T-helper 17 cell (primary cell): ENCODE measurements around the gene PDGFB. TPM values are rescaled to one million over a fixed set of nuclear protein-coding genes. Genes with fewer than 3 reads are reported as not detected.
A peak's percentile ranks its signal among the peaks of the same experiment; 100 is the strongest.

Source experiments
- ATAC-seq: fragments of 150-1000 bp; cut with Tn5 transposase; 2 replicates; pipeline ENCODE4 v1.10.0; 2021; ENCODE audit warnings: mild to moderate bottlenecking, moderate library complexity
- DNase-seq, 3 donors: peaks; one replicate each; pipeline versions ENCODE4 v3.0.0 to v3.0.0-alpha.2; 2020 to 2021
- H3K9me3 ChIP-seq: one replicate; pipeline ENCODE4 v1.7.0; 2013; ENCODE audit warnings: low read length, mild to moderate bottlenecking; ENCODE audit not compliant: control insufficient read depth, poor library complexity, severe bottlenecking
- H3K27ac Mint-ChIP-seq: one replicate; pipeline ENCODE4 v1.8.0; 2022; ENCODE audit warnings: mild to moderate bottlenecking, moderate library complexity, mixed read lengths
- H3K27me3 Mint-ChIP-seq: one replicate; pipeline ENCODE4 v1.8.0; 2022; ENCODE audit warnings: mixed read lengths
- H3K36me3 Mint-ChIP-seq: one replicate; pipeline ENCODE4 v1.8.0; 2022; ENCODE audit warnings: low read depth, mixed read lengths
- H3K4me1 Mint-ChIP-seq: one replicate; pipeline ENCODE4 v1.8.0; 2022; ENCODE audit warnings: mild to moderate bottlenecking, mixed read lengths
- H3K4me3 Mint-ChIP-seq: one replicate; pipeline ENCODE4 v1.8.0; 2022; ENCODE audit warnings: mild to moderate bottlenecking, moderate library complexity, mixed read lengths
- total RNA-seq, 4 donors: library from RNA in 2 of 4; stranded (reverse) in 2 of 4; gene quantifications; one replicate each; pipeline ENCODE4 v1.2.3 and lab custom pipeline; 2022 to 2026

Gene PDGFB
- total RNA-seq, 2 donors from 2014 or later: 2.8 to 4.4 TPM

DNA sequence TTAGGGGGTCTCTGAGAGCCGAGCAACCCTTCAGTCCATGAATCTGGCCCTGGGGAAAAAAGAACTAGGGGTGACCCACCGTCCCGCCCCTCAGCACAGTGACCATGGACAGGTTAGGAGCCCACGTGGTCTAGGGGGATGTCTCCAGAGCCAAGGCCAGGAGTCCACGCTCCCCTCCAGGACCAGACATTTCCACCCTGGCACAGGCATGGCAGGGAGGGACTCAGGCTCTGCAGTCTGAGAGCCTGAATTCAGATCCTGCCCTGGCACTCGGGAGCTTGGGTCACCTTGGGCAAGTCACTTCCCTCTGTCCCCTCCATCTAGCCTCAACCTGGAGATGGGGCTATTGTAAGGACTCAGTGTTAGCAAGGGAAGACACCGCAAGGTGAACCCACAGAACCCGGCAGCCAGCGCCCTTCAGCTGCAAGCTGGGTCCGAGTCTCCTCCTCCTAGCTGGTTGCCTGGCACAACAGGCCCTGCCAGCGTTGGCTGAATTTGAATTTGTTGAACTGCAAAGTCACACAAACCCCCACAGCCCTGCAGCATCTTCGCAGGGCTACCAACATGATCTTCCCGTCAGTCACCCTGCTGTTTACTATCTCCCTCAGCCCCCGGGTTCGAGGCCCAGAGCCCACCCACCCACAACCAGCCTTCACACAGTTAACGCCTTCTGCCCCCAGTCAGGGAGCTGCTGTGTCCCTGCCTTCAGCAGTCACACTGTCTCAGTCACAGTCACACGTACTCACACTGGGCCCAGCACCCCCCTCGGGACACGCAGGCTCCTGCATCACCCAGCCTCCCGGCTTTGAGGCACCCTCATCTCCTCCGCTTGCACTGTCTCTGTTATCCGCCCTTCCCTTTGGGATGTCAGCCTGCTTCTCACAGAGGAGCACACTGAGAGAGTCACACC lies 603 bp upstream of the PDGFB start:
- H3K27ac Mint-ChIP-seq: peak overlapping the region; percentile 32
- H3K4me3 Mint-ChIP-seq: peak overlapping the region; percentile 84
- ATAC-seq (no peak), DNase-seq (no peak)
- no peaks in the 10 kb centered on the region for H3K9me3 ChIP-seq
- H3K4me1 Mint-ChIP-seq: peaks cover 29% of the 10 kb centered on the region
- H3K27me3 Mint-ChIP-seq: peaks cover 7% of the 10 kb centered on the region
- no peaks in the 10 kb centered on the region for H3K36me3 Mint-ChIP-seq

DNA sequence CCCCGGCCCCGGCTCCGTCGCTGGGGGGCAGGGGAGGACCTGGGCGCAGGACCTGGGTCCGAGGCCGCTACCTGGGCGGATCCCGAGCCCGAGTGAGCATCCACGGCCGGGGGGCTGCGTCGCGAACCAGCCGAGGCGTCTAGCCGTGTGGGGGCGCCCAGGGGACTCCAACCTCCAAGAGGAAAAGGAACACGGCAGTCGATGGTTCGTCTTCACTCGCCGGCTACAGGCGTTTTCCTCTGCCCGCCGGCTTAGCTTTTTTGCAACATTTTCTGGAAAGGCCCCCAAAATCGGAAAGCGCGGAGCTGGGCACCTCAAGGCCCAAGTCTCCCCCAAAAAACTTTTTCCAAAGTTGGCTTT lies 666 bp downstream of the PDGFB start:
- no peak overlapping the region for H3K27ac Mint-ChIP-seq
- peaks cover 40% of the 10 kb centered on the region for H3K4me1 Mint-ChIP-seq
- H3K9me3 ChIP-seq: no peaks in the 10 kb centered on the region
- H3K36me3 Mint-ChIP-seq: no peaks in the 10 kb centered on the region
- ATAC-seq (no peak), DNase-seq (no peak)
- peak overlapping the region; percentile 94 for H3K4me3 Mint-ChIP-seq
- H3K27me3 Mint-ChIP-seq: peaks cover 7% of the 10 kb centered on the region

DNA sequence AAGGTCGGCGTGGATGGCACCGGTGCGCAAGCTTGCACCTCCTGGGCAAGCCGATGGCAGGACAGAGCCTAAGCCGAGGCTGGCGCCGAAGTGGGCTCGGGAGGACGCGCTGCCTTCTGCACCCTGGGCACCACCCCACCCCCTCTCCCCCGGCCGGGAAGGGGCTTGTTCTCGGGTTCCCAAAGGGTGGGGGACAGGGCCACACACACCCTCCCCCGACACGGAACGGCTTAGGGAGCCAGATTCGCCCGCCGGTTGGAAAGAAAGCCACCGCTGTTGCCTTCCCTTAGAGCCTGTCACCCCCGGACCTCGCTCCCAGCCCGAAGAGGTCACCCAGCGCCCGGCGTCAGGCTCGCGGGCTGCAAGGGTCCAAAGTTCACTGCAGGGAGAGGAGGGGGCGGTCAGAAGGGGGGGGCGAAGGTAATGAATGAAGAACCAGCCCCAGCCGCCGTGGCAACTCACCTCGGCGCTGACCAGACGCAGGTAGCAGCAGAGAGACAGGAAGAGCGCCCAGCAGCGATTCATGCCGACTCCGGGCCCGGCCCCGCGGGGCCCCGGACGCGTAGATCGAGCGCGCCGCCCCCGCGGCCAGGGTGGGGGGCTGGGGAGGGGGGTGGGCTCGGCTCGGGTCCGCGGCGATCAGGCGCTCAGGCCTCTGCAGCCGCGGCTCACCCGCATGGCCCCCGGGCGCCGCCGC lies 1.2 kb downstream of the PDGFB start:
- peak overlapping the region; percentile 94 for H3K4me3 Mint-ChIP-seq
- no peaks in the 10 kb centered on the region for H3K9me3 ChIP-seq
- ATAC-seq: peak; percentile 2
- H3K4me1 Mint-ChIP-seq: peaks cover 44% of the 10 kb centered on the region
- H3K36me3 Mint-ChIP-seq: no peaks in the 10 kb centered on the region
- peaks cover 7% of the 10 kb centered on the region for H3K27me3 Mint-ChIP-seq
- no peak for DNase-seq
- peak overlapping the region; percentile 79 for H3K27ac Mint-ChIP-seq

DNA sequence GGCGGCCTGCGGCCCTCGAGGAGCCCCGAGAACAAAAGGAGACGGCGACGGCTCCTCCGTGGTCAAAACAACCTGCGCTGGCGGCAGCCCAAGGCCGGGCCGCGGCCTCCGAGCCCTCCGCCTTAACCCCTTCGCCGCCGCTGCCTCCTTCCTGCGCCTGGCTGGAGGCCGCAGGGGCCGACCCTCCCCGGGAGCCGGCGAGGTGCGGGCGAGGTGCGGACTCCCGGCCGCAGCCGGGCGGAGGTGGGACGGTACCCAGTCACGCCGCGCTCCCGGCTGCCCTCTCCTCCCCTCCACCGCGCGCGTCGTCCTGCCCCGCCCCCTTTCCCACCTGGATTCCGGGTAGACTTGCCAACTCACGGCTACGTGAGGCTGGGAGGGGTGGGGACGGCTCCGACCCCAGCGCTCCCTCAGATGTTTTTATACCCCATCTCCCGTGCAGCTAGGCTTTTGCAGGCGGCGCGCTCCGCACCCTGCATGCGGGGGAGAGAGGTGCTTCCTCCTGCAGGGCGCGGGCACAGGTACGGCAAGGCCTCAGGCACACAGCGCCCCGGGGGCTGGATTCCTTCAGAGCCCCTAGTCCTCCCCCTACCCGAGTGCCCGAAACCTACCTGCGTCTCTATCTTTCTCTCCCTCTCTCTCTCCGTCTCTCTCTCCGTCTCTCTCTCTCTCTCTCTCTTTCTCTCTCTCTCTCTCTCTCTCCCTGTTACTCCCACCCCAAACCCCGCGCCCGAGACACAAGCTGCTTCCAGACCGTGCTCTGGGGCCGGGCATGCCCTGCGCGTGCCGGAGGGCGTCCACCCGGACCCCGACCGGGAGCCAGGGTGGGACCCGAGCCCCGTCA lies 2.0 kb downstream of the PDGFB start:
- Mint-ChIP-seq H3K4me1 (peaks cover 44% of the 10 kb centered on the region), H3K27ac (peak overlapping the region; percentile 79), H3K27me3 (peaks cover 7% of the 10 kb centered on the region), H3K36me3 (no peaks in the 10 kb centered on the region), H3K4me3 (peak overlapping the region; percentile 94)
- DNase-seq (peak in 2 of 3 donors; percentile 24 to 29), ATAC-seq (peak; percentile 28)
- H3K9me3 ChIP-seq: no peaks in the 10 kb centered on the region

DNA sequence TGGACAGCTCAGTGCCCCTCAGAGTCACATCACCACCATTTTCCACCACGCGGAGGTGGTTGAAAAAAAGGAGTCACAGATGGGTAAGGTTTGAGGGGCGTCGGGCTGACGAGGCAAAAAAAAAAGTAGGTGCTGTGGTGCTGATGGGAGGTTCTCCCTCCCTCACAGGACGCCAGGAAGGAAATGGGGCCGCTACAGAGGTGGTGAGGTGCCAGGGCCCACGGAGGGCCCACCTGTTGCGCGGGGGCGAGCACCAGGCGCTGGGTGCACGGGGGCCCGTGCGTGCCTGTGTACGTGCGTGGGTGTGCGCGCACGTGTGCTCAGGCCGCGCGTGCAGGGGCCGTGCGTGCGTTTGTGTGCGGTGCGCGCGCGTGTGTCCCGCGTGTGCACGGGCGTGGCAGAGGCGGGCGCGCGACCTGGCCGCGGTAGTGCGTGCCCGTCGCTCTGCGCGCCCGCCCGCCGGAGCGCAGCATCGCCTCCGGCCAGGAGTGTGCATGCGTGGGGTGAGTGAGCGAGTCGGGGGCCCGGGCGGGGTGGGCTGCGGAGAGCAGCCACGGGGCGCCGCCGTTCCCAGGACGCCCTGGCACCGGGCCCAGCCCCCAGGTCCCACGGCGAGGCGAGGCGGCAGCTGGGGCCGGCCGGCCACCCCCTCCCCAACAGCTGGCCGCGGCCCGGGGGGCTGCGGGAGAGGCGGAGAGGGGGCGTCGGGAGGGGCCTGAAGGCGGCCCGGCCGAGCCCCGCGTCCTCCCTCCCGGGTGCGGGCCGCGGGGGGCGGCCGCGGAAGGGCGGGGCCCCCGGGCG lies 2.8 kb downstream of the PDGFB start:
- Mint-ChIP-seq H3K4me1 (peaks cover 52% of the 10 kb centered on the region), H3K27me3 (peaks cover 7% of the 10 kb centered on the region), H3K27ac (peak overlapping the region; percentile 93), H3K4me3 (peak overlapping the region; percentile 96), H3K36me3 (no peaks in the 10 kb centered on the region)
- DNase-seq (peak; percentile 25 to 50 (median 45)), ATAC-seq (peak; percentile 73)
- no peaks in the 10 kb centered on the region for H3K9me3 ChIP-seq

DNA sequence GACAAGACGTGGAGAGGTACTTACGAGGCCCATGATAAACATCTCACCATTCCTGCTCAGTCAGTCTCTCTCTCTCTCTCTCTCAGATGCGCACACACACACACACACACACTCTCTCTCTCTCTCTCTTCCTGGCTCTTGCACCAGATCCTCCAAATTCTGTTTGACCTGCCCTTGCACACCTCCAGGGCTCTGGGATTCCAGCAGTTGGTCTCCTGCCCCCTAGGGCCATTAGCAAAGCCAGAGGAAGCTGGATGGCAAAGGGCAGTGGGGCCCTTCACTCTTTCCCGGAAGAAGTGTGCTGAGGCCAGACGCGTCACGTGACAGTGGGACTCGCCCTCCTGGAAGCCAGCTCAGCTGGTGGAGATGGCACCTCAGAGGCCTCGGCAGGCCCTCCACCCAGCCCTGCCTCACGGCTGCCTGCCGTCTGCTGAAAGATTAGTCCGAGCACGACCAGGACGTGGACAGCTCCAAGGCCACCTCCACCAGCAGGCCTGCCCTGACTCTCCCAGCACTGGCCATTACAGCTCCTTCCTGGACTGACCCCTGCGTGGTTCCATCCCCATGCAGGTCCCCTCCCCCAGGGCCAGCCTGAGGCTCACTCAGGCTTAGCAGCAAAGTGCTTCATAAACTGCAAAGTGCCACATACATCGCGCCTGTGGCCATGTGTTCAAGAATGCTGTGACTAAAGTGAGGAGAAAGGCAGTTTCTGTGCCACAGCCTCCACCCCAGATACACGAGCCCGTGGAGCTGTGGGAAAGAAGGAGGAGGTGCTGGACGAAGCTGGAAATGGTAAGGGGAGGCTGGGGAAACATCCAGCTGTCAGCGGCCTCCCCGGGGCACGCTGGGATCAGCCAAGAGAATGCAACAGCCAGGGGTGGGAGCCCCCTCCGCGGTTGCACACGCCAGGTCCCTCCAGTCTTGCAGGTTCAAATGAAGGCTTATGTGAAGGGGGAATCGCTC lies 3.7 kb downstream of the PDGFB start:
- Mint-ChIP-seq H3K4me1 (peaks cover 58% of the 10 kb centered on the region), H3K27ac (peak overlapping the region; percentile 93)
- ATAC-seq: peak; percentile 24

DNA sequence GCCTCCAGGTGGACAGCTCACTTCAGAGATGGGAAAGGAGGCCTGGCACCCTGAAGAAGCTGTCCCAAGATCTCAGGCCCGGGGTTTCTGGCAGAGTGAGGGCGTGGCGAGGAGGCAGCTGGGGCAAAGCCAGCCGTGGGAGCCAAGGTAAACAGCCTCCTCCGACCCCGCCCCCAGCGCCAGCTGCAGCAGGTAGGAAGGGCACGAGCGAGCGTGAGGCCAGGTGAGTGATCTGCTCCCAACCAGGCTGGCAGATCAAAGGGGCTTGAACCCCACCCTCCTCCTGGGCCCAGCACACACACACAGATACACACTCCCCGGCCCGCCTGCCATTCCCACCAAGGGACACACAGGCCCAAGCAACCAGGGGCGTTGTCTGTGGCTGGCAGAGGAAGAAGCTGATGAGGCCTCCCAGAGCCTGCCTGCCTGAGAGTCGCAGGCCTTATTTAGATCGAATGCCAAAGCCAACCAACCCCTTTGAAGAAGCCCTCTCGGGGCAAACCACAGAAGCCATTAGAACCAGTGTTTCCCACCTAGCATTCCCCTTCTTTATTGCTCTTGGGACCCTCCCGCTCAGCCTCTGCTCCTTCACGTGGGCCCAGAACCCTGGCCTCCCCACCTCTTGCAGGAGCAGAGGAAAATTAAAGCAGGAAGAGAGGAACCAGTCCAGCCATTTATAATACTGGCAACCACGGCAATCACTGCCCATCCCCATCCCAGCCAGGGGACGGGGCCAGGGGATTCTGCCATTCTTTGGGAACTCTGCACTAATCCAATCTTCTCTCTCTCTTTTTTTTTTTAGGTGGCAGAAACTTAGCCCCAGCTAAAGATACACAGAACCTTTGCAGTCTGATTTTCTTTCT lies 5.0 kb downstream of the PDGFB start:
- no peaks in the 10 kb centered on the region for H3K36me3 Mint-ChIP-seq
- ATAC-seq (no peak), DNase-seq (no peak)
- H3K27me3 Mint-ChIP-seq: peaks cover 9% of the 10 kb centered on the region
- H3K4me3 Mint-ChIP-seq: peak overlapping the region; percentile 96
- H3K4me1 Mint-ChIP-seq: peaks cover 65% of the 10 kb centered on the region
- H3K9me3 ChIP-seq: no peaks in the 10 kb centered on the region
- peak overlapping the region; percentile 93 for H3K27ac Mint-ChIP-seq

More for the DNA sequence above, 3.7 kb downstream of the PDGFB start:
- H3K9me3 ChIP-seq: no peaks in the 10 kb centered on the region
- peaks cover 15% of the 10 kb centered on the region for H3K27me3 Mint-ChIP-seq
- H3K36me3 Mint-ChIP-seq: no peaks in the 10 kb centered on the region
- peak overlapping the region; percentile 96 for H3K4me3 Mint-ChIP-seq
- DNase-seq: peak in 1 of 3 donors; percentile 31

DNA sequence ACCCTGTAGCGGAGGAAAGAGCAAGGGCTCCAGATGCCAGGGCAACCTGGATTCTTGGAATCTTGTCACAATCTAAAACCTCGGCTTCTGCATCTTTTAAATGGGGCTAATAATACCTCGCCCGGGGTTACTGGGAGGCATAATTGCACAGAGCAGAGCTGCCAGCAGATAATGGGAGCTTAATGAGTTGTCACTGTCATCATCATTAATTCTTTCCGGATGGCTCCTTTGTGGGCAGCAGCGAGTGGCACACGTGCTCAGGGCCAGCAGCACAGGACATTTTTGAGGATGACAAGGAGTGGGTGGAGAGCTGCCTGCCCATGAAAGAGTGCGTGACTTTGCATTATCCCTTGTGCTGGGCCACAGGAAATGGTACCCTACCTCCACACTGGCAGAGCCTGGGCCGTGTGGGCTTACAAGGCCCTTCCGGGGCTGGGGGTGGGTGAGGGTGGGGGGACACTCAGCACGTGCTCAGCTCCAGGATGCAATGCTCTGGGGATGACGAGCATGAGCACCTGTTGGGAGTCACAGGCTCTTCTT lies 5.7 kb downstream of the PDGFB start:
- H3K36me3 Mint-ChIP-seq: no peaks in the 10 kb centered on the region
- peaks cover 66% of the 10 kb centered on the region for H3K4me1 Mint-ChIP-seq
- H3K27ac Mint-ChIP-seq: peak overlapping the region; percentile 8
- H3K27me3 Mint-ChIP-seq: peaks cover 16% of the 10 kb centered on the region
- ATAC-seq: no peak
- DNase-seq: no peak
- no peaks in the 10 kb centered on the region for H3K9me3 ChIP-seq
- no peak overlapping the region for H3K4me3 Mint-ChIP-seq

DNA sequence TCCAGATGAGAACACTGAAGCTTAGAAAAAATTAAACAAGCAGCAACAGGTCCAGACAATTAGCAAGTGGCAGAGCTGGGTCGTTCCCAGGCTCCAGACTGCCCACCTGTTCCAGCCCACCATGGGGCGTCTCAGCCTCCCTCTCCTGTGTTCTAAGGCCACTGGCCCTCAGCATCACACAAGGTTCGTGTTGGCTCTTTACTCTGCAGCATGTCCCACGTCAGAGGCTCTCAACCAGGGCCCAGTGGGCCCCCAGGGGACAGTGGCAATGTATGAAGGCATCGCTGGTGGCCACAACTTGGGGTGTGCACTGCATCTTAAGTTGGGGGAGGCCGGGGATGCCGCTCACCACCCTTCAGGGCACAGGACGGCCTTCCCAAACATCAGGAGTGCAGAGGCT lies 6.2 kb downstream of the PDGFB start:
- Mint-ChIP-seq H3K4me3 (no peak overlapping the region), H3K27me3 (peaks cover 16% of the 10 kb centered on the region), H3K27ac (peak overlapping the region; percentile 8), H3K36me3 (no peaks in the 10 kb centered on the region), H3K4me1 (peaks cover 66% of the 10 kb centered on the region)
- no peak for ATAC-seq
- no peak for DNase-seq
- H3K9me3 ChIP-seq: no peaks in the 10 kb centered on the region

DNA sequence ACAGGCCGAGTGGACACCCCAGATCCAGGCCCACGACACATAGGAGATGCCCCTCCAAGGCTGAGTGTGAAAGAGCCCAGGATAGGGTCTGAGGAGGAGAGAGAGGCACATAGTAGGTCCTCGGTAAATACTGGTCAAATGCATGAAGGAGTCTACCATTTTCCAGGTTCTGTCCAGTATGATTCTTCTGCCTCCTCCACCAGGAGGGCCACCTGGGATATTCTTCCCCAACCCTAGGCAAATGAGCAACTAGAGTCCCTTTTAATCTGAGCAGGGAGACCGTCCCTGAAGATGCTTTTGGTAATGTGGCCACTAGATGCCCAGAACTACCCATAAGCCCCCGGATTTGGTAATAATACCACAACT lies 6.7 kb downstream of the PDGFB start:
- Mint-ChIP-seq H3K4me3 (peak overlapping the region; percentile 15), H3K27ac (no peak overlapping the region), H3K27me3 (peaks cover 16% of the 10 kb centered on the region), H3K4me1 (peaks cover 65% of the 10 kb centered on the region), H3K36me3 (no peaks in the 10 kb centered on the region)
- ATAC-seq: no peak
- DNase-seq: no peak
- H3K9me3 ChIP-seq: no peaks in the 10 kb centered on the region
